Type B pancreatic cell (in vitro differentiated cells): ENCODE measurements around the gene C10orf95. TPM values are rescaled to one million over a fixed set of nuclear protein-coding genes. Genes with fewer than 3 reads are reported as not detected.

ENCODE experiments used
- DNase-seq: peaks from one replicate; pipeline ENCODE4 v3.0.0; 2021; ENCODE audit warnings: mixed read lengths; ENCODE audit not compliant: unreplicated experiment; ENCODE audit errors: extremely low spot score
- H3K27ac Mint-ChIP-seq: 2 replicates; pipeline ENCODE4 v1.8.0; 2021; ENCODE audit warnings: mild to moderate bottlenecking, mixed read lengths
- H3K27me3 Mint-ChIP-seq: 2 replicates; pipeline ENCODE4 v1.8.0; 2021; ENCODE audit warnings: mixed read lengths
- H3K36me3 Mint-ChIP-seq: 2 replicates; pipeline ENCODE4 v1.8.0; 2021; ENCODE audit warnings: mixed read lengths
- H3K4me1 Mint-ChIP-seq: one replicate; pipeline ENCODE4 v1.8.0; 2021; ENCODE audit warnings: mixed read lengths; ENCODE audit not compliant: unreplicated experiment
- H3K4me3 Mint-ChIP-seq: 2 replicates; pipeline ENCODE4 v1.8.0; 2021; ENCODE audit warnings: mild to moderate bottlenecking, mixed read lengths
- H3K9me3 Mint-ChIP-seq: 2 replicates; pipeline ENCODE4 v1.8.0; 2021; ENCODE audit warnings: mixed read lengths
- total RNA-seq: library from RNA; stranded (reverse); gene quantifications from 2 replicates; pipeline ENCODE4 v1.2.1, GENCODE V29; 2021; ENCODE audit warnings: low replicate concordance
- TF ChIP-seq, protein P1 (sequence below): fragments of 200-600 bp; sonication (generic); conservative IDR thresholded peaks from 2 replicates; pipeline ENCODE4 v1.5.0; 2021; ENCODE audit warnings: antibody characterized with exemption, mild to moderate bottlenecking

Gene C10orf95
- total RNA-seq, 1 donor from 2014 or later, result 0.75 TPM

DNA sequence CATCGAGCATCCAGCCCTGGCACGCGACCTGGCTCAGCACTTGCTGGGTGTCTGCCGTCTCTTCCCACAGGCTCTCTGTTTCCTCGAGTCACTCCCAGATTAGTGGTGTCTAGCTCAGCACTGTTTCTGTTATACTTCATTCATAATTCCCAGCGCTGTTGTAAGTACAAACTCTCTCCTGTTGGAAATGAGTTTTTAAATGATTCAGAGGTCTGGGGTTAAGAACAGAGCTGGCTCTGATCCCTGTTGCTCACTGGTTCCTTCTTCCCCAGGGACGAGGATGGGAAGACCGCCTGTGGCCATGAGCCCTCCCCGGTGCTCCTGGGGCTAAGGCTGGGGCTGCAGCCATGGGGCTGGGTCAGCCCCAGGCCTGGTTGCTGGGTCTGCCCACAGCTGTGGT, 17.3 kb upstream of the C10orf95 start:
- DNase-seq, result no peak
- TF ChIP-seq, protein P1, sequence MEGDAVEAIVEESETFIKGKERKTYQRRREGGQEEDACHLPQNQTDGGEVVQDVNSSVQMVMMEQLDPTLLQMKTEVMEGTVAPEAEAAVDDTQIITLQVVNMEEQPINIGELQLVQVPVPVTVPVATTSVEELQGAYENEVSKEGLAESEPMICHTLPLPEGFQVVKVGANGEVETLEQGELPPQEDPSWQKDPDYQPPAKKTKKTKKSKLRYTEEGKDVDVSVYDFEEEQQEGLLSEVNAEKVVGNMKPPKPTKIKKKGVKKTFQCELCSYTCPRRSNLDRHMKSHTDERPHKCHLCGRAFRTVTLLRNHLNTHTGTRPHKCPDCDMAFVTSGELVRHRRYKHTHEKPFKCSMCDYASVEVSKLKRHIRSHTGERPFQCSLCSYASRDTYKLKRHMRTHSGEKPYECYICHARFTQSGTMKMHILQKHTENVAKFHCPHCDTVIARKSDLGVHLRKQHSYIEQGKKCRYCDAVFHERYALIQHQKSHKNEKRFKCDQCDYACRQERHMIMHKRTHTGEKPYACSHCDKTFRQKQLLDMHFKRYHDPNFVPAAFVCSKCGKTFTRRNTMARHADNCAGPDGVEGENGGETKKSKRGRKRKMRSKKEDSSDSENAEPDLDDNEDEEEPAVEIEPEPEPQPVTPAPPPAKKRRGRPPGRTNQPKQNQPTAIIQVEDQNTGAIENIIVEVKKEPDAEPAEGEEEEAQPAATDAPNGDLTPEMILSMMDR, result no peak
- Mint-ChIP-seq H3K36me3 (peaks cover under 1% of the 10 kb centered on the region), H3K4me1 (peaks cover 2% of the 10 kb centered on the region), H3K4me3 (no peak overlapping the region), H3K9me3 (no peaks in the 10 kb centered on the region), H3K27me3 (peaks cover under 1% of the 10 kb centered on the region), H3K27ac (no peak overlapping the region)

DNA sequence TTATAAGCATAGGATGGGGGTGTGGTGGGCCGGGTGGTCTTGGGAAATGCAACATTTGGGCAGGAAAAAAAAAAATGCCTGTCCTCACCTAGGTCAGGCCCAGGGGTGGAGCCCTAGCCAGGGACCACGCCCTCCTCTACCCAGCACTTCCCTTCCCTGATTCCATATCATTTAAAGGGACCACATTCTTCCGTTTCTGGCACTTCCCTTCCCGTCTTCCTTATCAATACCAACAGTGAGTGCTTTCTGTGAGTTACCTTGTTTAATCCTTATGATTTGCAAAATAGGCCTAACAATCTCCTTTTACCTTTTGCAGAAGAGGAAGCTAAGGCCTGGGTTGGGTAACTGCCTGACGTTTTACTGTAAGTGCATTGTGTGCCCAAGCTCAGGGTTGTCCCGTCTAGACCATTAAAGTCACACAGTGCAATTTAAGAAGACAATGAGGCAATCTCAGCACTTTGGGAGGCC, 16.7 kb upstream of the C10orf95 start:
- Mint-ChIP-seq H3K4me3 (no peak overlapping the region), H3K9me3 (no peaks in the 10 kb centered on the region), H3K4me1 (peaks cover 5% of the 10 kb centered on the region), H3K27ac (no peak overlapping the region), H3K27me3 (peaks cover 2% of the 10 kb centered on the region), H3K36me3 (peaks cover 3% of the 10 kb centered on the region)
- DNase-seq, result no peak
- TF ChIP-seq, protein P1, result no peak

DNA sequence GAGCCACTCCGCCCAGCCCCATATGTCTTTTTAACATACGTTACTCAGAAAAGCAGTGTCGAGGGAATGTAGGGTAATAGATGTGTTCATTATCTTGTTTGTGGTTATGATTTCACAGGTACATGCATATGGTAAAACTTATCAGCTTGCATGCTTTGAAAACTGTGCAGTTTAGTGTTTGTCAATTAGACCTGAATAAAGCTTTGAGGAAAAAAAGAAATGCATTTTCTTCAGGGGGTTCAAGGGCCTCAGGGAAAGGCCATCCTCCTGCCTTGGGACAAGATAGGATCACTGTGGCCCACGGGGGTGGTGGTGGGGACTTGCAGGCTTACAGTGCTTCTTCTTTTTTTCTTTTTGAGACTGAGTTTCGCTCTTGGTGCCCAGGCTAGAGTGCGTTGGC, 16.0 kb upstream of the C10orf95 start:
- Mint-ChIP-seq H3K27ac (no peak overlapping the region), H3K36me3 (peaks cover 3% of the 10 kb centered on the region), H3K9me3 (no peaks in the 10 kb centered on the region), H3K27me3 (peaks cover 2% of the 10 kb centered on the region), H3K4me1 (peaks cover 11% of the 10 kb centered on the region), H3K4me3 (no peak overlapping the region)
- no peak for DNase-seq
- TF ChIP-seq, protein P1, result no peak

DNA sequence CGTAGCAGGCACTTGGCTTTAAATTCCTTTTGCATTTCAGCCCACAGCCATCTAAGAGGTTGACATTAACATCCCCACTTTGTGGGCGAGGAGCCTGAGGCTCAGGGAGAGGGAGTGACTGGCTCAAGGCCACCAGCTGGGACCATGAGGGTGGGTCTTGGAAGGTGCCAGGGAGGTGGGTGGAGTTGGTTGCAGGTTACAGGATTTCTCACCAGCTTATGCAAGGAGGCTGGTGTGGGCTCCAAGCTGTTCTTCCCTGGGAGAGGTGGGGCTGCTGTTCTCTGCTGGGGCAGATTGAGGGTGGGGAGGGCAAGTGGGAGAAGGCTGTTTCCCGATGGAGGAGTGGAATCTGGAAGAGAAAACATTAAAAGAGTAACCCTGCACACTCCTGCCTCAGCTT, 14.1 kb upstream of the C10orf95 start:
- peaks cover 26% of the 10 kb centered on the region for H3K4me1 Mint-ChIP-seq
- no peak for DNase-seq
- H3K27ac Mint-ChIP-seq, result no peak overlapping the region
- peaks cover 3% of the 10 kb centered on the region for H3K36me3 Mint-ChIP-seq
- H3K9me3 Mint-ChIP-seq, result no peaks in the 10 kb centered on the region
- peaks cover 2% of the 10 kb centered on the region for H3K27me3 Mint-ChIP-seq
- H3K4me3 Mint-ChIP-seq, result no peak overlapping the region
- TF ChIP-seq, protein P1, result no peak

DNA sequence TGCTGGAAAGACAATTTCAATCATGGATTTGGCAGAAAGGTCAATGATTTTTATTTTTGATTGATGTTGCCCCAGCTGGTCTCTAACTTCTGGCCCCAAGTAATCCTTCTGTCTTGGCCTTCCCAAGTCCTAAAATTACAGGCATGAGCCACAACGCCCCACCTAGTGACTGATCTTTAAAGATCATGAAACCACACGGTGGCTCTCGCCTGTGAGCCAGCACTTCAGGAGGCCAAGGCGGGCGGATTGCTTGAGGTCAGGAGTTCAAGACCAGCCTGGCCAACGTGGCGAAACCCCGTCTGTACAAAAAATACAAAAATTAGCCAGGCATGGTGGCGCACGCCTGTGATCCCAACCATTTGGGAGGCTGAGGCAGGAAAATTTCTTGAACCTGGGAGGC, 12.6 kb upstream of the C10orf95 start:
- Mint-ChIP-seq H3K9me3 (no peaks in the 10 kb centered on the region), H3K4me1 (peaks cover 26% of the 10 kb centered on the region), H3K27ac (peak overlapping the region; percentile 91), H3K36me3 (peaks cover 3% of the 10 kb centered on the region), H3K27me3 (peaks cover 2% of the 10 kb centered on the region), H3K4me3 (peak overlapping the region; percentile 92)
- TF ChIP-seq, protein P1, result no peak
- DNase-seq, result no peak
